GM06990 (cell line): ENCODE measurements around the gene KLF2.
"Not testable (repeated sequence)": the region's sequence is repeated elsewhere in the genome, so short reads cannot be mapped to it uniquely, and the experiment has no call there.

Experiments used
- DNase-seq: peaks from one replicate; pipeline ENCODE4 v3.0.0-alpha.2; 2011; ENCODE audit not compliant: insufficient read length; ENCODE audit errors: extremely low read depth
- H3K27me3 ChIP-seq: replicated peaks from 2 replicates; pipeline ENCODE4 v1.6.0; 2011; ENCODE audit warnings: low read length; ENCODE audit not compliant: control insufficient read depth, insufficient read depth
- H3K36me3 ChIP-seq: 2 replicates; pipeline ENCODE4 v1.5.1; 2011; ENCODE audit warnings: low read length; ENCODE audit not compliant: control insufficient read depth, insufficient read depth
- H3K4me3 ChIP-seq: replicated peaks from 2 replicates; pipeline ENCODE4 v1.5.1; 2011; ENCODE audit warnings: low read depth, mild to moderate bottlenecking, control low read depth, low read length
- TF ChIP-seq, protein P1 (sequence below): IDR thresholded peaks from 2 replicates; pipeline ENCODE4 v1.5.1; 2011; ENCODE audit warnings: low read length, control low read depth, mild to moderate bottlenecking, inconsistent platforms; ENCODE audit not compliant: insufficient read depth, poor library complexity, severe bottlenecking

KLF2 gene

DNA sequence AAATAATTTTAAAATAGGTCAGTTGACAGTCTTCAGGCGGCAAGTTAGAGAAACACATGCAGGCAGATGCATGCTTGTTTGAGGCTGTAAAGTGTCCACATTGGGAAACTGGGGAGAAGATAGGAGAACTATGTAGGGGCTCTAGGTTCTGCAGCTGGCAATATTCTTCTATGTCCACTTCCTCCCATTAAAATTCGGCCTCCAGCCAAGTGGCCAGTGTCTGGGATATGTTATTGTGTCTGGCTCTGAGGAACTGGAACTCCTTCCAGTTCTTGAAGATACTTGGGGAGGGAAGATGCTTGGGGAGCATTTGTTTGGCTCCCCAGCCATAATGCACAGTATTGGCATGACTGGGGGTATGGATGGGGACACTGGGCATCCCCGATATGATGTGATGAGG lies 20.9 kb upstream of the KLF2 start:
- DNase-seq = no peak
- H3K4me3 ChIP-seq = no peak overlapping the region
- no peaks in the 10 kb centered on the region for H3K27me3 ChIP-seq
- H3K36me3 ChIP-seq = no peaks in the 10 kb centered on the region
- TF ChIP-seq, protein P1, sequence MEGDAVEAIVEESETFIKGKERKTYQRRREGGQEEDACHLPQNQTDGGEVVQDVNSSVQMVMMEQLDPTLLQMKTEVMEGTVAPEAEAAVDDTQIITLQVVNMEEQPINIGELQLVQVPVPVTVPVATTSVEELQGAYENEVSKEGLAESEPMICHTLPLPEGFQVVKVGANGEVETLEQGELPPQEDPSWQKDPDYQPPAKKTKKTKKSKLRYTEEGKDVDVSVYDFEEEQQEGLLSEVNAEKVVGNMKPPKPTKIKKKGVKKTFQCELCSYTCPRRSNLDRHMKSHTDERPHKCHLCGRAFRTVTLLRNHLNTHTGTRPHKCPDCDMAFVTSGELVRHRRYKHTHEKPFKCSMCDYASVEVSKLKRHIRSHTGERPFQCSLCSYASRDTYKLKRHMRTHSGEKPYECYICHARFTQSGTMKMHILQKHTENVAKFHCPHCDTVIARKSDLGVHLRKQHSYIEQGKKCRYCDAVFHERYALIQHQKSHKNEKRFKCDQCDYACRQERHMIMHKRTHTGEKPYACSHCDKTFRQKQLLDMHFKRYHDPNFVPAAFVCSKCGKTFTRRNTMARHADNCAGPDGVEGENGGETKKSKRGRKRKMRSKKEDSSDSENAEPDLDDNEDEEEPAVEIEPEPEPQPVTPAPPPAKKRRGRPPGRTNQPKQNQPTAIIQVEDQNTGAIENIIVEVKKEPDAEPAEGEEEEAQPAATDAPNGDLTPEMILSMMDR = no peak

DNA sequence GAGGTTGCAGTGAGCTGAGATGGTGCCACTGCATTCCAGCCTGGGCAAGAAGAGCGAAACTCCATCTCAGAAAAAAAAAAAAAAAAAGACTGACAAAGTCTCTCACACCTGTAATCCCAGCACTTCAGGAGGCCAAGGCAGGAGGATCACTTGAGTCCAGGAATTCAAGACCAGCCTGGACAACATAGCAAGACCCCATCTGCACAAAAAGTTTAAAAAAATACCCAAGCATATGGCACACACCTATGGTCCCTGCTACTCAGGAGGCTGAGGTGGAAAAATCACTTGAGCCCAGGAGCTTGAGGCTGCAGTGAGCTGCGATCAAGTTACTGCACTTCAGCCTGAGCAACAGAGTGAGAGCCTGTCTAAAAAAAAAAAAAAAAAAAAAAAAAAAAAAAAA lies 20.1 kb upstream of the KLF2 start:
- DNase-seq, H3K36me3 ChIP-seq, H3K27me3 ChIP-seq: not testable (repeated sequence)

DNA sequence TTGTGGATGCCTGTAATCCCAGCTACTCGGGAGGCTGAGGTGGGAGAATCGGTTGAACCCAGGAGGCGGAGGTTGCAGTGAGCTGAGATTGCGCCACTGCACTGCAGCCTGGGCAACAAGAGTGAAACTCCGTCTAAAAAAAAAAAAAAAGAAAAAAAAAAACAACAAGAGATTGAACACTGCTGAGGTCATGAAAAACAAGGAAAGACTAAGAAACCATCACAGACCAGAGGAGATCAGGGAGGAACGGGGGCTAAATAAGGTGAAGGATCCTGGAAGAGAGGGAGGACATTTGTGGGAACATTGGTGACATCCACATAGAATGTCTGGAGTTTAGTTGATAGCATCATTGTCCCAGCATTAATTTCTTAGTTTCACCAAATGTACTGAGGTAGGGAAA lies 19.6 kb upstream of the KLF2 start:
- not testable (repeated sequence) for H3K36me3 ChIP-seq, H3K27me3 ChIP-seq, DNase-seq, H3K4me3 ChIP-seq

More for the DNA sequence above, 20.1 kb upstream of the KLF2 start:
- not testable (repeated sequence) for H3K4me3 ChIP-seq

DNA sequence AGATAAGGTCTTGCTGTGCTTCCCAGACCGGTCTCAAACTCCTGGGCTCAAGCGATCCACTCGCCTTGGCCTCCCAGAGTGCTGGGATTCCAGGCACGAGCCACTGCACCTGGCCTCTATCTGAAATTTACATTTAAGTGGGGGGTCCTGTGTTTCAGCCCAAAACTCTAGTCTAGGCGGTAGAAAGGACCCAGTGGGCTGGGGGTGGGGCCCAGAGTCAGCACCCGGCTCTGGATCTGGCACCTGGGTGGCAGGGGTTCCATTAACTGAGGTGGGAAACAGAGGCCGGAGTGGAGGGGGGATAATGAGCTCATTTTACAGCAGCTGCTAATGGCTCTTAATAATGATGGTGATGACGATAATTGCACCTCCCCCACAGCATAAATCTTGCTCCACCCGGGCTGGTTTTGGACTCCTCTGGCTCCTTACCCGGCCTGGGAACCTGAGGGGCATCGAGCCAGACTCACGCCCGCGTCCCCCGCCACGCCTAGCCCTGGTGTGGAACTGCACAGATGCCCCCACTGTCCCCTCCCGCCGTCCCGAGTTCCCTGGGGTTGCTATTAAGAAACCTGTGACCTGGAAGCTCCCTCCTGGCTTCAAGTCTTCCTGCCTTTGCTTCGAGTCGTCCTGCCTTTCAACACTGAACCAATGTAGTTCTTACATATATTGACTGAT lies 17.8 kb upstream of the KLF2 start:
- H3K36me3 ChIP-seq = no peaks in the 10 kb centered on the region
- H3K4me3 ChIP-seq = no peak overlapping the region
- no peak for DNase-seq
- no peaks in the 10 kb centered on the region for H3K27me3 ChIP-seq
- TF ChIP-seq, protein P1 = no peak

DNA sequence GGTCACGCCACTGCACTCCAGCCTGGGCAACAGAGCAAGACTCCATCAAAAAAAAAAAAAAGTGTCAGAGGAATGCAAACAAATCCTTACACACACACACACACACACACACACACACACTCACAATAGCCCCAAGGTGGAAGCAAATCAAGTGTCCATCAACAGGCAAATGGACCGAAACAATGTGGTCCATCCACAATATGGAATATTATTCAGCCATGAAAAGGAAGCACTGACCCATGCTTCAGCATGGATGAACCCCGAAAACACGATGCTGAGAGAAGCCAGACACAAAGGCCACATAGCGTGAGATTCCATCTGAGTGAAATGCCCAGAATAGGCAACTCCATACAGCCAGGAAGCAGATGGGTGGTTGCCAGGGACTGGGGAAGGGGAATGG lies 16.5 kb upstream of the KLF2 start:
- TF ChIP-seq, protein P1 = no peak
- DNase-seq = no peak
- no peaks in the 10 kb centered on the region for H3K27me3 ChIP-seq
- H3K36me3 ChIP-seq = no peaks in the 10 kb centered on the region
- no peak overlapping the region for H3K4me3 ChIP-seq

DNA sequence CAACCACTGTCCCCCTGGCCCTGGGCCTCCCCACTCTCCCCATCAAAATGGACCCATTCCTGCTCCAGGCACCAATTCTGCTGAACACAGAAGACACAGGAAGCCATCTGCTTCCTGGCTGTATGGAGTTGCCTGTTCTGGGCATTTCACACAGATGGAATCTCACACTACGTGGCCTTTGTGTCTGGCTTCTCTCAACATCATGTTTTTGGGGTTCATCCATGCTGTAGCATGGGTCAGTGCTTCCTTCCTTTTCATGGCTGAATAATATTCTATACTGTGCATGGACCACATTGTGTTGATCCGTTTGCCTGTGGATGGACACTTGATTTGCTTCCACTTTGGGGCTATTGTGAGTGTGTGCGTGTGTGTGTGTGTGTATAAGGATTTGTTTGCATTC lies 15.0 kb upstream of the KLF2 start:
- Histone ChIP-seq H3K4me3 (no peak overlapping the region), H3K36me3 (no peaks in the 10 kb centered on the region), H3K27me3 (no peaks in the 10 kb centered on the region)
- DNase-seq = no peak
- TF ChIP-seq, protein P1 = no peak

DNA sequence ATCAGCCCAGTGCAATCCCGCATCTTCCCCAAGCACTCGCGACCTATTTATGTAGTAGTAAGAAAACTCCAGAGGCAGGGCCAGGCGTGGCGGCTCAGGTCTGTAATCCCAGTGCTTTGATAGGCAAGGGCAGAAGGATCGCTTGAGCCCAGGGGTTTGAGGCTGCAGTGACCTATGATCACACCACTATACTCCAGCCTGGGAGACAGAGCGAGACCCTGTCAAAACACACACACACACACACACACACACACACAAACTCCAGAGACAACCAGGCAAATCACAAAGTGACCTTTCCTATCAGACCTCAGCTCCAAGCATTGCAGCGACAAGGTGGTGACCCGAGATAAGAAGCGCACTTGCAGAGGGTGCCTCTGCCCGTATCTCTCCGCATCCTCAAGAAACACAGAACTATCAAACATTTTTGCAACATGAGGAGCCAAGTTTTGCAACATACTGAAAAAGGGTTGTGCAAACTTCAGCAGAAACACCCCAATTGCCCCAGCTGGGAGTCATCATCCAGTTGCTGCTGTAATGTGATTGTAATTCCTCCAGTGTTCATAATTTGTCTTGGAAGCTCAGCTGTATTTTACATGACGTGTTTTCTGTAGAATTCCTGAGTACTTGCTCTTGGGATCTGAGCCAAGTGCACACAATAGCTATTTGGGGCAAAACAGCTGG lies 8.7 kb upstream of the KLF2 start:
- TF ChIP-seq, protein P1 = no peak
- Histone ChIP-seq H3K4me3 (no peak overlapping the region), H3K36me3 (no peaks in the 10 kb centered on the region), H3K27me3 (no peaks in the 10 kb centered on the region)
- no peak for DNase-seq
